DND-41 (cell line): ENCODE measurements around the gene TF.

ENCODE experiments used
- EZH2 ChIP-seq: IDR thresholded peaks from 3 replicates; pipeline ENCODE4 v1.6.1; 2012; ENCODE audit warnings: borderline replicate concordance, low read depth, mild to moderate bottlenecking, moderate library complexity, low read length, inconsistent platforms; ENCODE audit not compliant: severe bottlenecking
- TF ChIP-seq, protein P1 (sequence below): IDR thresholded peaks from 2 replicates; pipeline ENCODE4 v1.5.1; 2012; ENCODE audit warnings: borderline replicate concordance, low read length, moderate library complexity, mild to moderate bottlenecking; ENCODE audit not compliant: poor library complexity, severe bottlenecking; ENCODE audit errors: extremely low read depth

DNA sequence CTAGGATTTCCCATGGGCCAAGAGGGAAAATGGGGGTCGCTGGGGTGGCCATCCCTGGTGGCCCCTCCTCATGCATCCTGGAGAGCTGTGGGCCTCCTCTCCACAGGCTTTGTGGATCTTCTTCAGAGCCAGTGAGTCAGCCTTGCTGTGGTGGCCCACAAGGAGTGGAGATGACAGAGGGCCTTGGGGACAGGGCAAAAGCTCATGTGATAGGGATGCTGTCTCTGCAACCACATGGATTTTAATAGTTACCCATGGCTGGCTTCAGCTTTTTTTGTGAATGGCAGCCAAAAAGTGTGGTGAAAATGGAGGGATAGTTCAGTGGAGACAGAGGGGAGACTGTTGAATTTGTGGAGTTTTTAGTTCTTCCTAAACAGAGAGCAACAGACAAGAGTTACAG lies 1.2 kb downstream of the TF start:
- TF ChIP-seq, protein P1, sequence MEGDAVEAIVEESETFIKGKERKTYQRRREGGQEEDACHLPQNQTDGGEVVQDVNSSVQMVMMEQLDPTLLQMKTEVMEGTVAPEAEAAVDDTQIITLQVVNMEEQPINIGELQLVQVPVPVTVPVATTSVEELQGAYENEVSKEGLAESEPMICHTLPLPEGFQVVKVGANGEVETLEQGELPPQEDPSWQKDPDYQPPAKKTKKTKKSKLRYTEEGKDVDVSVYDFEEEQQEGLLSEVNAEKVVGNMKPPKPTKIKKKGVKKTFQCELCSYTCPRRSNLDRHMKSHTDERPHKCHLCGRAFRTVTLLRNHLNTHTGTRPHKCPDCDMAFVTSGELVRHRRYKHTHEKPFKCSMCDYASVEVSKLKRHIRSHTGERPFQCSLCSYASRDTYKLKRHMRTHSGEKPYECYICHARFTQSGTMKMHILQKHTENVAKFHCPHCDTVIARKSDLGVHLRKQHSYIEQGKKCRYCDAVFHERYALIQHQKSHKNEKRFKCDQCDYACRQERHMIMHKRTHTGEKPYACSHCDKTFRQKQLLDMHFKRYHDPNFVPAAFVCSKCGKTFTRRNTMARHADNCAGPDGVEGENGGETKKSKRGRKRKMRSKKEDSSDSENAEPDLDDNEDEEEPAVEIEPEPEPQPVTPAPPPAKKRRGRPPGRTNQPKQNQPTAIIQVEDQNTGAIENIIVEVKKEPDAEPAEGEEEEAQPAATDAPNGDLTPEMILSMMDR, result no peak
- TF ChIP-seq EZH2, result no peak
